Naive B cell (primary cell): ENCODE results near the gene FLT1. TPM values are rescaled to one million over a fixed set of nuclear protein-coding genes. Genes with fewer than 3 reads are reported as not detected.
A peak's percentile ranks its signal among the peaks of the same experiment; 100 is the strongest.

Source experiments
- ATAC-seq, 2 donors: fragments of 150-1000 bp; cut with Tn5 transposase; 2 replicates each; pipeline ENCODE4 v1.10.0; 2021; ENCODE audit warnings: low read depth in 2 of 2, mild to moderate bottlenecking in 2 of 2, moderate library complexity in 2 of 2
- DNase-seq: peaks from one replicate; pipeline ENCODE4 v3.0.0; 2022
- H3K27ac Mint-ChIP-seq, 6 donors: one replicate each; pipeline ENCODE4 v1.8.0; 2020 to 2022; ENCODE audit warnings: mild to moderate bottlenecking in 6 of 6, mixed read lengths in 6 of 6, moderate library complexity in 5 of 6, inconsistent platforms in 2 of 6
- H3K27me3 Mint-ChIP-seq, 3 donors: one replicate each; pipeline ENCODE4 v1.8.0; 2021 to 2022; ENCODE audit warnings: mixed read lengths in 3 of 3, mild to moderate bottlenecking in 1 of 3
- H3K36me3 Mint-ChIP-seq, 2 donors: one replicate each; pipeline ENCODE4 v1.8.0; 2020 to 2022; ENCODE audit warnings: mixed read lengths in 2 of 2, inconsistent platforms in 1 of 2, mild to moderate bottlenecking in 1 of 2
- H3K4me1 Mint-ChIP-seq, 3 donors: one replicate each; pipeline ENCODE4 v1.8.0; 2020 to 2022; ENCODE audit warnings: mixed read lengths in 3 of 3, inconsistent platforms in 1 of 3, mild to moderate bottlenecking in 1 of 3, moderate library complexity in 1 of 3
- H3K4me3 Mint-ChIP-seq, 8 donors: one replicate each; pipeline ENCODE4 v1.8.0; 2020 to 2022; ENCODE audit warnings: mild to moderate bottlenecking in 8 of 8, mixed read lengths in 8 of 8, moderate library complexity in 8 of 8, inconsistent platforms in 2 of 8
- H3K9me3 Mint-ChIP-seq, 7 donors: one replicate each; pipeline ENCODE4 v1.8.0; 2020 to 2022; ENCODE audit warnings: mixed read lengths in 7 of 7, mild to moderate bottlenecking in 5 of 7, inconsistent platforms in 2 of 7, moderate library complexity in 1 of 7
- polyA plus RNA-seq, 6 donors: library from polyadenylated mRNA; unstranded; fragments of 300-500 nt; fragmentation: Illumina TruSeq; gene quantifications; one replicate each; pipeline ENCODE4 v1.2.3, GENCODE V29; 2021; ENCODE audit warnings: low read depth in 6 of 6

The FLT1 gene
- polyA plus RNA-seq, 6 donors from 2014 or later, result 1.3 to 4.2 (median 3.7) TPM

- no peaks in the 10 kb centered on the region for H3K4me1 Mint-ChIP-seq
- DNase-seq (no peak), ATAC-seq (no peak)
- peaks cover 5 to 8% (median 8%) of the 10 kb centered on the region in 3 donors for H3K27me3 Mint-ChIP-seq
- H3K9me3 Mint-ChIP-seq, result no peaks in the 10 kb centered on the region
- no peaks in the 10 kb centered on the region for H3K36me3 Mint-ChIP-seq
- H3K4me3 Mint-ChIP-seq, result no peak overlapping the region
- H3K27ac Mint-ChIP-seq, result no peak overlapping the region
Measured at GRCh38 chr13:28476919-28477708, 17.8 kb downstream of the FLT1 start.

- Mint-ChIP-seq H3K4me3 (no peak overlapping the region), H3K4me1 (no peaks in the 10 kb centered on the region), H3K9me3 (no peaks in the 10 kb centered on the region), H3K27ac (no peak overlapping the region), H3K36me3 (no peaks in the 10 kb centered on the region), H3K27me3 (peaks cover 4 to 13% (median 8%) of the 10 kb centered on the region in 3 donors)
- DNase-seq (no peak), ATAC-seq (no peak)
Measured at GRCh38 chr13:28475916-28476725, 18.8 kb downstream of the FLT1 start.

- DNase-seq (no peak), ATAC-seq (no peak)
- Mint-ChIP-seq H3K9me3 (no peaks in the 10 kb centered on the region), H3K4me3 (no peak overlapping the region), H3K4me1 (no peaks in the 10 kb centered on the region), H3K36me3 (no peaks in the 10 kb centered on the region), H3K27me3 (peaks cover 4 to 13% (median 8%) of the 10 kb centered on the region in 3 donors), H3K27ac (no peak overlapping the region)
Measured at GRCh38 chr13:28474491-28475134, 20.3 kb downstream of the FLT1 start.

GRCh38 chr13:28473044-28473443 is 21.9 kb downstream of the FLT1 start:
- DNase-seq (no peak), ATAC-seq (no peak)
- H3K9me3 Mint-ChIP-seq, result no peaks in the 10 kb centered on the region
- H3K27ac Mint-ChIP-seq, result no peak overlapping the region
- no peak overlapping the region for H3K4me3 Mint-ChIP-seq
- no peaks in the 10 kb centered on the region for H3K4me1 Mint-ChIP-seq
- H3K36me3 Mint-ChIP-seq, result no peaks in the 10 kb centered on the region
- peaks cover 4 to 13% (median 8%) of the 10 kb centered on the region in 3 donors for H3K27me3 Mint-ChIP-seq

GRCh38 chr13:28471421-28471820 is 23.5 kb downstream of the FLT1 start:
- H3K4me3 Mint-ChIP-seq, result no peak overlapping the region
- H3K9me3 Mint-ChIP-seq, result no peaks in the 10 kb centered on the region
- H3K36me3 Mint-ChIP-seq, result no peaks in the 10 kb centered on the region
- H3K4me1 Mint-ChIP-seq, result no peaks in the 10 kb centered on the region
- H3K27ac Mint-ChIP-seq, result no peak overlapping the region
- ATAC-seq, result no peak
- DNase-seq, result no peak
- peaks cover 4 to 13% (median 8%) of the 10 kb centered on the region in 3 donors for H3K27me3 Mint-ChIP-seq

GRCh38 chr13:28470296-28470695 is 24.6 kb downstream of the FLT1 start:
- no peaks in the 10 kb centered on the region for H3K4me1 Mint-ChIP-seq
- peaks cover 4 to 13% (median 8%) of the 10 kb centered on the region in 3 donors for H3K27me3 Mint-ChIP-seq
- no peaks in the 10 kb centered on the region for H3K9me3 Mint-ChIP-seq
- DNase-seq (no peak), ATAC-seq (no peak)
- H3K4me3 Mint-ChIP-seq, result no peak overlapping the region
- H3K27ac Mint-ChIP-seq, result no peak overlapping the region
- no peaks in the 10 kb centered on the region for H3K36me3 Mint-ChIP-seq

- Mint-ChIP-seq H3K4me3 (no peak overlapping the region), H3K4me1 (no peaks in the 10 kb centered on the region), H3K27me3 (peaks cover 4 to 13% (median 8%) of the 10 kb centered on the region in 3 donors), H3K36me3 (no peaks in the 10 kb centered on the region), H3K27ac (no peak overlapping the region), H3K9me3 (no peaks in the 10 kb centered on the region)
- no peak for ATAC-seq
- DNase-seq, result no peak
Measured at GRCh38 chr13:28469316-28469715, 25.6 kb downstream of the FLT1 start.

- Mint-ChIP-seq H3K27me3 (peaks cover 4 to 13% (median 8%) of the 10 kb centered on the region in 3 donors), H3K4me1 (no peaks in the 10 kb centered on the region), H3K36me3 (no peaks in the 10 kb centered on the region), H3K27ac (no peak overlapping the region), H3K9me3 (no peaks in the 10 kb centered on the region), H3K4me3 (no peak overlapping the region)
- ATAC-seq (no peak), DNase-seq (no peak)
Measured at GRCh38 chr13:28468023-28468915, 26.7 kb downstream of the FLT1 start.

GRCh38 chr13:28467034-28467433 is 27.9 kb downstream of the FLT1 start:
- Mint-ChIP-seq H3K36me3 (no peaks in the 10 kb centered on the region), H3K9me3 (peaks cover 0 to 2% (median 0%) of the 10 kb centered on the region in 7 donors), H3K4me3 (no peak overlapping the region), H3K27ac (no peak overlapping the region), H3K4me1 (no peaks in the 10 kb centered on the region), H3K27me3 (peaks cover 0 to 3% (median 3%) of the 10 kb centered on the region in 3 donors)
- DNase-seq (no peak), ATAC-seq (no peak)

- Mint-ChIP-seq H3K4me1 (no peaks in the 10 kb centered on the region), H3K36me3 (no peaks in the 10 kb centered on the region), H3K27ac (no peak overlapping the region), H3K9me3 (peaks cover 0 to 2% (median 0%) of the 10 kb centered on the region in 7 donors), H3K4me3 (no peak overlapping the region), H3K27me3 (no peaks in the 10 kb centered on the region)
- ATAC-seq, result no peak
- no peak for DNase-seq
Measured at GRCh38 chr13:28466151-28466550, 28.8 kb downstream of the FLT1 start.

- no peaks in the 10 kb centered on the region for H3K27me3 Mint-ChIP-seq
- DNase-seq, result no peak
- peak overlapping the region in 1 of 6 donors; percentile 26 for H3K27ac Mint-ChIP-seq
- no peaks in the 10 kb centered on the region for H3K36me3 Mint-ChIP-seq
- H3K4me1 Mint-ChIP-seq, result no peaks in the 10 kb centered on the region
- peaks cover 0 to 2% (median 0%) of the 10 kb centered on the region in 7 donors for H3K9me3 Mint-ChIP-seq
- H3K4me3 Mint-ChIP-seq, result no peak overlapping the region
- ATAC-seq, result no peak
Measured at GRCh38 chr13:28464861-28465460, 30.0 kb downstream of the FLT1 start.

- no peak for DNase-seq
- Mint-ChIP-seq H3K4me3 (no peak overlapping the region), H3K36me3 (no peaks in the 10 kb centered on the region), H3K27ac (no peak overlapping the region), H3K4me1 (no peaks in the 10 kb centered on the region), H3K27me3 (no peaks in the 10 kb centered on the region), H3K9me3 (peaks cover 0 to 2% (median 0%) of the 10 kb centered on the region in 7 donors)
- no peak for ATAC-seq
Measured at GRCh38 chr13:28463481-28463880, 31.4 kb downstream of the FLT1 start.
